MG63 (cell line): ENCODE results near the gene PCDHGA8. TPM values are rescaled to one million over a fixed set of nuclear protein-coding genes. Genes with fewer than 3 reads are reported as not detected.
"Not testable (repeated sequence)": the region's sequence is repeated elsewhere in the genome, so short reads cannot be mapped to it uniquely, and the experiment has no call there.

Experiments used
- DNase-seq: peaks from one replicate; pipeline ENCODE4 v3.0.0-alpha.2; 2020
- H3K27me3 ChIP-seq: fragments of 250-450 bp; sonication (Bioruptor Pico); 2 replicates; pipeline ENCODE4 v1.5.1; 2020; ENCODE audit warnings: mild to moderate bottlenecking, moderate library complexity
- H3K36me3 ChIP-seq: fragments of 250-450 bp; sonication (Bioruptor Pico); 2 replicates; pipeline ENCODE4 v1.5.1; 2020; ENCODE audit warnings: mild to moderate bottlenecking, moderate library complexity
- H3K4me3 ChIP-seq: fragments of 250-450 bp; sonication (Bioruptor Pico); 2 replicates; pipeline ENCODE4 v1.5.1; 2020; ENCODE audit warnings: mild to moderate bottlenecking, moderate library complexity
- H3K9me3 ChIP-seq: fragments of 250-450 bp; sonication (Bioruptor Pico); 2 replicates; pipeline ENCODE4 v1.5.1; 2020; ENCODE audit warnings: mild to moderate bottlenecking, moderate library complexity
- total RNA-seq: library from RNA; depleted of rRNA; stranded (reverse); fragments of >200 nt; shearing (Covaris generic); gene quantifications from 2 replicates; pipeline ENCODE4 v1.2.3, GENCODE V29; 2014; ENCODE audit warnings: low replicate concordance; rRNA removed

Gene PCDHGA8
- total RNA-seq: 0.03 and 0.59 TPM in 2 replicates

DNA sequence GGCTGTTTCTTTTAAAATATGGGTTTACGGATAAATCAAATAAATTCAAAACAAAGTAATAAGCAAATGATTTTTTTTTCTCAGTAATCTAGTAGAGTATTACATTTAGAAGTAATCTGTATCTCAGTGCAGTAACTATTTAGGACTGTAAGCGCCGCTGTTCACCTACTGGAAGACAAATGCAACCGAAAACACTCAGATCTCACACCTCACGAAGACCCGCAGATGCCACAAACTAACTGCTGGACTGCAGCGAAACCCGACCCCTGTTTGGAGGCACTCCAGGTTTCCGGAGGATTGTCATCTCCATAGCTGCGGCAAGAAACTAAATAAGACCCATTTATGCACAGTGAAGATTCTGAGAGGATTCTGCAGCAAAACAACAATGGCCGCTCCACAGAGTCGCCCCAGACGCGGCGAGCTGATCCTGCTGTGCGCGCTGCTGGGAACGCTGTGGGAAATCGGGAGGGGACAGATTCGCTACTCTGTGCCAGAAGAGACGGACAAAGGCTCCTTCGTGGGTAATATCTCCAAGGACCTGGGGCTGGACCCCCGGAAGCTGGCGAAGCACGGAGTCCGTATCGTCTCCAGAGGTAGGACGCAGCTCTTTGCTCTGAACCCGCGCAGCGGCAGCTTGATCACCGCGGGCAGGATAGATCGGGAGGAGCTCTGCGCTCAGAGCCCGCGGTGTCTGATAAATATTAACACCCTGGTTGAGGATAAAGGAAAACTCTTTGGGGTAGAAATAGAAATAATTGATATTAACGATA, at the start of gene PCDHGA8:
TSS of gene PCDHGA8 (plus strand) at position 205 of the 770 bp plus-strand sequence. CDS start at position 386, 181 bp downstream.
- DNase-seq: no peak
- Histone ChIP-seq H3K9me3 (peaks cover 9% of the 10 kb centered on the region), H3K4me3 (no peak within 1 kb of the TSS), H3K36me3 (no peaks in the 10 kb centered on the region), H3K27me3 (no peaks in the 10 kb centered on the region)

- H3K9me3 ChIP-seq: peaks cover 2% of the 10 kb centered on the region
- no peaks in the 10 kb centered on the region for H3K27me3 ChIP-seq
- no peak for DNase-seq
- H3K36me3 ChIP-seq: no peaks in the 10 kb centered on the region
- H3K4me3 ChIP-seq: no peak overlapping the region
Observed at GRCh38 chr5:141342773-141343172, 49.7 kb upstream of the PCDHGA8 start.

- DNase-seq: no peak
- no peak within 1 kb of the TSS for H3K4me3 ChIP-seq
- H3K9me3 ChIP-seq: peaks cover 2% of the 10 kb centered on the region
Observed at GRCh38 chr5:141343242-141343952, 49.0 kb upstream of the PCDHGA8 start, which contains the start of gene PCDHGA3. PCDHGA3 (plus strand) TSS chr5:141343829; CDS start chr5:141344034, 205 bp downstream.

DNA sequence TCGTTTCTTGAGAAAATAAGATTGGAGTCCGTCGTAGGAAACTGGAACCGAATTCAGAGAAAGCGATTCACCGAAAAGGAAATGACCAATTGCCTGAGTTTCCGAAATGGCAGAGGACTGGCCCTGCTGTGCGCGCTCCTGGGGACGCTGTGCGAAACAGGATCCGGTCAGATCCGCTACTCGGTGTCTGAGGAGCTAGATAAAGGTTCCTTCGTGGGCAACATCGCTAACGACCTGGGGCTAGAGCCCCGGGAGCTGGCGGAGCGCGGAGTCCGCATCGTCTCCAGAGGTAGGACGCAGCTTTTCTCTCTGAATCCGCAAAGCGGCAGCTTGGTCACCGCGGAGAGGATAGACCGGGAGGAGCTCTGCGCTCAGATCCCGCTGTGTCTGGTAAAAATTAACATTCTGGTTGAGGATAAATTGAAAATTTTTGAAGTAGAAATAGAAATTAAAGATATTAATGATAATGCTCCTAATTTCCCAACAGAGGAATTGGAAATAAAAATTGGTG, 48.4 kb upstream of the PCDHGA8 start:
- H3K27me3 ChIP-seq: no peaks in the 10 kb centered on the region; the same call in 1 of the 2 replicates
- no peak overlapping the region for H3K4me3 ChIP-seq
- no peaks in the 10 kb centered on the region for H3K36me3 ChIP-seq
- H3K9me3 ChIP-seq: peaks cover 2% of the 10 kb centered on the region
- DNase-seq: no peak

More at GRCh38 chr5:141343242-141343952, 49.0 kb upstream of the PCDHGA8 start, which contains the start of gene PCDHGA3:
- Histone ChIP-seq H3K36me3 (no peaks in the 10 kb centered on the region), H3K27me3 (no peaks in the 10 kb centered on the region; the same call in 1 of the 2 replicates)

DNA sequence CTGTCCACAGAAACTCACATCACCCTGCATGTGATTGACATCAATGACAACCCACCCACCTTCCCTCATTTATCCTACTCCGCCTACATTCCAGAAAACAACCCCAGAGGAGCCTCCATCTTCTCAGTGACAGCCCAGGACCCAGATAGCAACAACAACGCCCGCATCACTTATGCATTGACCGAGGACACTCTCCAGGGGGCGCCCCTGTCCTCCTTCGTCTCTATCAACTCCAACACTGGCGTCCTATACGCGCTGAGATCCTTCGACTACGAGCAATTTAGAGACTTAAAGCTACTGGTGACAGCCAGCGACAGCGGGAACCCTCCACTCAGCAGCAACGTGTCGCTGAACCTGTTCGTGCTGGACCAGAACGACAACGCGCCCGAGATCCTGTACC, 47.1 kb upstream of the PCDHGA8 start:
- DNase-seq: no peak
- H3K27me3 ChIP-seq: no peaks in the 10 kb centered on the region; the same call in 1 of the 2 replicates
- H3K9me3 ChIP-seq: peaks cover 2% of the 10 kb centered on the region
- H3K4me3 ChIP-seq: no peak overlapping the region
- no peaks in the 10 kb centered on the region for H3K36me3 ChIP-seq

DNA sequence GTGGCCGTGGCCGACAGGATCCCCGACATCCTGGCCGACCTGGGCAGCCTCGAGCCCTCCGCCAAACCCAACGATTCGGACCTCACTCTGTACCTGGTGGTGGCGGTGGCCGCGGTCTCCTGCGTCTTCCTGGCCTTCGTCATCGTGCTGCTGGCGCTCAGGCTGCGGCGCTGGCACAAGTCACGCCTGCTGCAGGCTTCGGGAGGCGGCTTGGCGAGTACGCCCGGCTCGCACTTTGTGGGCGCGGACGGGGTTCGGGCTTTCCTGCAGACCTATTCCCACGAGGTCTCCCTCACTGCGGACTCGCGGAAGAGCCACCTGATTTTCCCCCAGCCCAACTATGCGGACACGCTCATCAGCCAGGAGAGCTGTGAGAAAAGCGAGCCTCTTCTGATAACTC, 46.4 kb upstream of the PCDHGA8 start:
- H3K36me3 ChIP-seq, DNase-seq, H3K4me3 ChIP-seq, H3K27me3 ChIP-seq, H3K9me3 ChIP-seq: not testable (repeated sequence)

DNA sequence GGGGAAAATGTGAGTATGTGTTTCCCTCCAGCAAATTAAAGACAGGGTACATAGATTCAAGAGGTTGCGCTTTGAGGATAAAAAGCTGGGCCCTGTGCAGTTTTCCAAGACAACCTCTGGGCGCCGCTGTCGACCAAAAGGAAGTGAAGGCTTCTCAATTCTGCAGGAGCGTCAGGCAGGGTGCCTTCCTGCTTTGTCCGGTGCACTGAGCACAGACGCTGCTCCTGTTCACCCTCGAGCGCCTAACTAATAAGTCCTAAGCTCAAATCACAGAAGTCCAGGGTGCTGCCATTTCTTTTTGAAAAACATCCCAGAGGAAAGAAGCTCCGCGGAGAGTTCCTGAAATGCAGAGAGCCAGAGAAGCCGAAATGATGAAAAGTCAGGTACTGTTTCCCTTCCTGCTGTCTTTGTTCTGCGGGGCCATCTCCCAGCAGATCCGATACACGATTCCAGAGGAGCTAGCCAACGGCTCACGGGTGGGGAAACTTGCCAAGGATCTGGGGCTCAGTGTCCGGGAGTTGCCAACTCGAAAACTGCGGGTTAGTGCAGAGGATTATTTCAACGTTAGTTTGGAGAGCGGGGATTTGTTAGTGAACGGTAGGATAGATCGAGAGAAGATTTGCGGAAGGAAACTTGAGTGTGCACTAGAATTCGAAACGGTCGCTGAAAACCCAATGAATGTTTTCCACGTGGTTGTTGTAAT, 42.4 kb upstream of the PCDHGA8 start, which contains the start of gene PCDHGB1:
TSS of gene PCDHGB1 (plus strand) at position 183 of the 703 bp plus-strand sequence. CDS start at position 345, 162 bp downstream.
- peaks cover 4% of the 10 kb centered on the region; the same call in 1 of the 2 replicates for H3K9me3 ChIP-seq
- H3K27me3 ChIP-seq: no peaks in the 10 kb centered on the region; the same call in 1 of the 2 replicates
- no peaks in the 10 kb centered on the region for H3K36me3 ChIP-seq
- H3K4me3 ChIP-seq: peak within 1 kb of the TSS; percentile 50
- DNase-seq: peak; percentile 78

DNA sequence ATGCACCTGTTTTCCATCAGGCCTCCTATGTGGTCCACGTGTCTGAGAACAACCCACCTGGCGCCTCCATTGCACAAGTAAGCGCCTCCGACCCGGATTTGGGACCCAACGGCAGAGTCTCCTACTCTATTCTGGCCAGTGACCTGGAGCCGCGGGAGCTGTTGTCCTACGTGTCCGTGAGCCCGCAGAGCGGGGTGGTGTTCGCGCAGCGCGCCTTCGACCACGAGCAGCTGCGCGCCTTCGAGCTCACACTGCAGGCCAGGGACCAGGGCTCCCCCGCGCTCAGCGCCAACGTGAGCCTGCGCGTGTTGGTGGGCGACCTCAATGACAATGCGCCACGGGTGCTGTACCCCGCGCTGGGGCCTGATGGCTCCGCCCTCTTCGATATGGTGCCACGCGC, 40.8 kb upstream of the PCDHGA8 start:
- Histone ChIP-seq H3K36me3 (no peaks in the 10 kb centered on the region), H3K27me3 (no peaks in the 10 kb centered on the region; the same call in 1 of the 2 replicates), H3K9me3 (peaks cover 5% of the 10 kb centered on the region; the same call in 1 of the 2 replicates), H3K4me3 (no peak overlapping the region)
- no peak for DNase-seq

DNA sequence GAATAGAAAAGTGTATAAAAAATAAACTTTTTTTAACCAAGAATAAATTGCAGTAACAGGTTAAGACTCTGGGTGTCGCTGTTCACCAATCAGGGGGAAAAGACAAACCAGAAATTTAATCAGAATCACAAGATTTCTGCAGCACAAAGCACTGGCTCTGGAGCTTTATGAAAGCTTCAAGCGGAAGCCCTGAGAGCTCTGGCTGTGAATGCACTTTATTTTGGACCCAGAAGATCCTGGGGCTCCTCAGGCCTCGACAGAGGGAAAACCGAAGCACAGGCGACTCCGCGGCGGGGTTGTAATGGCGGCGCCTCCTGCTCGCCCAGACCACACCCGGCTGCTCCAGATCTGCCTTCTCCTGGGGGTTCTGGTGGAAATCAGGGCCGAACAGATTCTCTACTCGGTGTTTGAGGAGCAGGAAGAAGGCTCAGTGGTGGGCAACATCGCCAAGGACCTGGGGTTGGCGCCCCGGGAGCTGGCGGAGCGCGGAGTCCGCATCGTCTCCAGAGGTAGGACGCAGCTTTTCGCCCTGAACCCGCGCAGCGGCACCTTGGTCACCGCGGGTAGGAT, 37.4 kb upstream of the PCDHGA8 start, which contains the start of gene PCDHGA4:
TSS of gene PCDHGA4 (plus strand) at position 122 of the 570 bp plus-strand sequence. CDS start at position 209, 87 bp downstream.
- H3K9me3 ChIP-seq: peaks cover 5% of the 10 kb centered on the region; the same call in 1 of the 2 replicates
- DNase-seq: no peak

GRCh38 chr5:141355641-141356040, 36.8 kb upstream of the PCDHGA8 start:
- Histone ChIP-seq H3K4me3 (no peak overlapping the region), H3K36me3 (no peaks in the 10 kb centered on the region), H3K27me3 (no peaks in the 10 kb centered on the region), H3K9me3 (peaks cover 8% of the 10 kb centered on the region)
- DNase-seq: no peak

More for the DNA sequence above, 37.4 kb upstream of the PCDHGA8 start, which contains the start of gene PCDHGA4:
- H3K27me3 ChIP-seq: no peaks in the 10 kb centered on the region
- H3K36me3 ChIP-seq: no peaks in the 10 kb centered on the region
- no peak within 1 kb of the TSS for H3K4me3 ChIP-seq

- DNase-seq: no peak
- Histone ChIP-seq H3K4me3 (no peak overlapping the region), H3K9me3 (peaks cover 10% of the 10 kb centered on the region), H3K27me3 (no peaks in the 10 kb centered on the region), H3K36me3 (no peaks in the 10 kb centered on the region)
Observed at GRCh38 chr5:141356133-141356532, 36.3 kb upstream of the PCDHGA8 start.

- Histone ChIP-seq H3K4me3 (no peak overlapping the region), H3K9me3 (peaks cover 10% of the 10 kb centered on the region), H3K36me3 (no peaks in the 10 kb centered on the region), H3K27me3 (no peaks in the 10 kb centered on the region)
- no peak for DNase-seq
Observed at GRCh38 chr5:141356950-141357349, 35.5 kb upstream of the PCDHGA8 start.

- peaks cover 16% of the 10 kb centered on the region for H3K9me3 ChIP-seq
- no peaks in the 10 kb centered on the region for H3K27me3 ChIP-seq
- peak within 1 kb of the TSS; percentile 42 for H3K4me3 ChIP-seq
- no peaks in the 10 kb centered on the region for H3K36me3 ChIP-seq
- peak; percentile 49 for DNase-seq
Observed at GRCh38 chr5:141359790-141360426, 32.5 kb upstream of the PCDHGA8 start, which contains the start of gene PCDHGB2. PCDHGB2 (plus strand) TSS chr5:141359994; CDS start chr5:141360136, 142 bp downstream.

DNA sequence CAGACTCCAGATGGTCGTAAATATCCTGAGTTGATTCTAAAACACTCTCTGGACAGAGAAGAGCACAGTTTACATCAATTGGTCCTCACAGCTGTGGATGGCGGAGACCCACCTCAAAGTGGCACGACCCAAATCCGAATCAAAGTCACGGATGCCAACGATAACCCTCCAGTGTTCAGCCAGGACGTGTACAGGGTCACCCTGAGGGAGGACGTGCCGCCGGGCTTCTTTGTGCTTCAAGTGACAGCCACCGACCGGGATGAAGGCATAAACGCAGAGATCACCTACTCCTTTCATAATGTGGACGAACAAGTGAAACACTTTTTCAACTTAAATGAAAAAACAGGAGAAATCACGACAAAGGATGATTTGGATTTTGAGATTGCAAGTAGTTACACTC, 31.7 kb upstream of the PCDHGA8 start:
- H3K27me3 ChIP-seq: no peaks in the 10 kb centered on the region
- H3K36me3 ChIP-seq: no peaks in the 10 kb centered on the region
- no peak for DNase-seq
- H3K4me3 ChIP-seq: no peak overlapping the region
- H3K9me3 ChIP-seq: peaks cover 22% of the 10 kb centered on the region

GRCh38 chr5:141362719-141363118, 29.7 kb upstream of the PCDHGA8 start:
- DNase-seq: no peak
- Histone ChIP-seq H3K27me3 (no peaks in the 10 kb centered on the region), H3K9me3 (peaks cover 31% of the 10 kb centered on the region), H3K36me3 (no peaks in the 10 kb centered on the region; the same call in 1 of the 2 replicates), H3K4me3 (no peak overlapping the region)
